ENCODE results near the gene SDK1. TPM values are rescaled to one million over a fixed set of nuclear protein-coding genes. Genes with fewer than 3 reads are reported as not detected.

Gene SDK1
- total RNA-seq, 1 donor: 0.36 TPM

DNA sequence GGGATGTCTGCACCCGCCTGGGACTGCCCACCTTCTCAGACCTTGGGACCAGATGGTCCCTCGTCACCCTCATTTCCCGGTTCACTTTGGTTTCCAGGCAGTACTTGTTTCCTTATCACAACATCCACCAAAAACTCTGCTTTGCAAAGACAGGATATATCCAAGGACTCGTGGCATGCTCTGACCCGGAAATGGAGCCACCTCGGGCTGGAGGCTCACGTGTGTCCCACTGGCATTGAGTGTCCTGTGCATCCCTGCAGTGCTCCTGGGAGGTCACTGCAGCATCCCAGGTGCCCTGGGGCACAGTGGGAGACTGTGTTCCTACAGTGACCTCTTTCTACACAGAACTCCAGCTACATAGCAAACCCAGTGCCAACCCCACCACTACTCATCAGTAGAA, 769.2 kb downstream of the SDK1 start:
- DNase-seq (ENCODE audit: insufficient read length, low spot score, missing footprints): no peak
- TF ChIP-seq, protein P1, sequence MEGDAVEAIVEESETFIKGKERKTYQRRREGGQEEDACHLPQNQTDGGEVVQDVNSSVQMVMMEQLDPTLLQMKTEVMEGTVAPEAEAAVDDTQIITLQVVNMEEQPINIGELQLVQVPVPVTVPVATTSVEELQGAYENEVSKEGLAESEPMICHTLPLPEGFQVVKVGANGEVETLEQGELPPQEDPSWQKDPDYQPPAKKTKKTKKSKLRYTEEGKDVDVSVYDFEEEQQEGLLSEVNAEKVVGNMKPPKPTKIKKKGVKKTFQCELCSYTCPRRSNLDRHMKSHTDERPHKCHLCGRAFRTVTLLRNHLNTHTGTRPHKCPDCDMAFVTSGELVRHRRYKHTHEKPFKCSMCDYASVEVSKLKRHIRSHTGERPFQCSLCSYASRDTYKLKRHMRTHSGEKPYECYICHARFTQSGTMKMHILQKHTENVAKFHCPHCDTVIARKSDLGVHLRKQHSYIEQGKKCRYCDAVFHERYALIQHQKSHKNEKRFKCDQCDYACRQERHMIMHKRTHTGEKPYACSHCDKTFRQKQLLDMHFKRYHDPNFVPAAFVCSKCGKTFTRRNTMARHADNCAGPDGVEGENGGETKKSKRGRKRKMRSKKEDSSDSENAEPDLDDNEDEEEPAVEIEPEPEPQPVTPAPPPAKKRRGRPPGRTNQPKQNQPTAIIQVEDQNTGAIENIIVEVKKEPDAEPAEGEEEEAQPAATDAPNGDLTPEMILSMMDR (IDR thresholded peaks at IDR 0.05; ENCODE audit: extremely low read depth, low read depth, low read length): no peak
- H3K79me2 ChIP-seq (ENCODE audit: insufficient read depth, low read length): no peaks in the 10 kb centered on the region
- no peak overlapping the region for H3K4me3 ChIP-seq (ENCODE audit: insufficient read depth, low read length)
- no peaks in the 10 kb centered on the region for H4K20me1 ChIP-seq (ENCODE audit: insufficient read depth, low read length)
- H3K27me3 ChIP-seq (ENCODE audit: insufficient read depth, low read length): no peaks in the 10 kb centered on the region
- H3K4me2 ChIP-seq (ENCODE audit: insufficient read depth, low read length): no peak overlapping the region
- H3K4me1 ChIP-seq (ENCODE audit: insufficient read depth, low read length): no peaks in the 10 kb centered on the region
- H3K9me3 ChIP-seq (ENCODE audit: low read depth, low read length): no peaks in the 10 kb centered on the region
- no peak overlapping the region for H2AFZ ChIP-seq (ENCODE audit: low read length)
- no peak overlapping the region for H3K27ac ChIP-seq (ENCODE audit: low read depth, low read length)
- H3K36me3 ChIP-seq (ENCODE audit: insufficient read depth, low read length): no peaks in the 10 kb centered on the region

DNA sequence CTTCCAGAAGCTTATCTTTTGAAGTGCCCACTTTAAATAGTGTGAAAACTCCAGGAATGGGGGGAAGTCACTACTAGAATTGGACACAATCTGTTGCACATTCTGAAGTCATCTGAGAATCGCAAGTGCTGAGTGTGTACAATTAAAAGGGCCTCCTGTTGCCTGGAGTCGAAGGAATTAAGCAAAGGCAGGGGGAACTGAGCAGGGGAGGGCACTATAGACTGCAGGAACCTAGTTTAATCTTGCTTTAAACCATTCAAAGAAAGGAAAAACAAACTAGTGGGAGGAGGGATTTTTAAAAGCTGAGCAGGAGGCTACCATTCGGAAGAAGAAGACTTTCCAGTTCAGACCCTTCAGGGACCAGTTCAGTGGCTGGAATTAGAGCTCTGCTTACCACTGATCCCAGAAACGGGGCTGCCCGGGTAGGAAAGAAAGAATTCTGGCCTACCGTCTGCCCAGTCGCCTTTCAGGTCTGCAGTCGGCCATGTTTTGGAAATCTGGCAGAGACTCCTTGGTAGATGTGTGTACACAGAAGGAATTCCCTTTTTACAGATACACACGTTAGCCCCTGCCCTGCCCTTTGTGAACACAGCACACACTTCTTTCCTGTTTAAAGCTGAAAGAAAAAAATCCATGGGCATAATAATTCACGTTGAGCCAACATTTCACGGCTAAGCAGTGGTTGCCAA, 770.5 kb downstream of the SDK1 start:
- no peak overlapping the region for H3K4me2 ChIP-seq (ENCODE audit: insufficient read depth, low read length)
- no peaks in the 10 kb centered on the region for H3K4me1 ChIP-seq (ENCODE audit: insufficient read depth, low read length)
- no peaks in the 10 kb centered on the region for H4K20me1 ChIP-seq (ENCODE audit: insufficient read depth, low read length)
- DNase-seq (ENCODE audit: insufficient read length, low spot score, missing footprints): no peak
- no peaks in the 10 kb centered on the region for H3K27me3 ChIP-seq (ENCODE audit: insufficient read depth, low read length)
- H3K79me2 ChIP-seq (ENCODE audit: insufficient read depth, low read length): no peaks in the 10 kb centered on the region
- no peak overlapping the region for H2AFZ ChIP-seq (ENCODE audit: low read length)
- H3K9me3 ChIP-seq (ENCODE audit: low read depth, low read length): no peaks in the 10 kb centered on the region
- TF ChIP-seq, protein P1 (IDR thresholded peaks at IDR 0.05; ENCODE audit: extremely low read depth, low read depth, low read length): no peak
- no peak overlapping the region for H3K4me3 ChIP-seq (ENCODE audit: insufficient read depth, low read length)
- no peak overlapping the region for H3K27ac ChIP-seq (ENCODE audit: low read depth, low read length)
- H3K36me3 ChIP-seq (ENCODE audit: insufficient read depth, low read length): no peaks in the 10 kb centered on the region

DNA sequence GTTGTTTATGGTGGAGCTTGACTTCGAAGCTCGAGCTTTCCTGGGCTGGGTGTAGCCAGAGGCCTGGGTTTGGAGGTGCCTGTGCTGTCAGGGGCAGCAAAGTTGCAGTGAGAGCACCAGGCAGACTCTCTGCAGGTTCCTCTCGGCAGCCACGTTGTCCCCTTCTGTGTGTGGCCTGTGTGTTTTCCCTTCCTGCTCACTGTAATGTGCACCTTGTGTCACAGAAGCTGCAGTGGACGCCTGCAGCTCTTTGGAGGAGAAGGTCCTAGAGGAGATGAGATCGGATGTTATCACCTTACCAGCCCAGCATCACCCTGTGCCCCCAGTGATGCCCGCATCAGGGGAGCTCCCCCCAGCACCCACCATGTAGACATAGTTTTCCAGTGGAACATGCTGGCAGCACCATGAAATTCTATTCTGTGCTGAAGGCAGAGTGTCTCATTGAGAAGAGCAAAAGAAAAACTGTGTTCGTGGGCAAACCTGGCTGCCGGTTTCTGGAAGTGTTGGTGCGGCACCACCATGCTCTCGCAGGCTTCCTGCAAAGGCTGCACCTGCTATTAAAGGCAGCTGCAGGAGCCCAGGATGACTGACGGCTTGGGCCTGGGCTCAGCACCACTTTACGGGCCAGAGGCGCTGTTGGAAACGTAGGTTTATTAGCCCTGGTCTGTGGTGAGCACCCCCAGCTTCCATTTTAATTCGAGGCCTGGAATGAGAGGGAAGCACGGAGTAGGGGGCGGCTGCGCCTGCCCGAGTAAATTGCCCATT, 771.3 kb downstream of the SDK1 start:
- Histone ChIP-seq H3K4me3 (ENCODE audit: insufficient read depth, low read length) (no peak overlapping the region), H3K79me2 (ENCODE audit: insufficient read depth, low read length) (no peaks in the 10 kb centered on the region), H3K27me3 (ENCODE audit: insufficient read depth, low read length) (no peaks in the 10 kb centered on the region), H3K4me2 (ENCODE audit: insufficient read depth, low read length) (no peak overlapping the region), H3K4me1 (ENCODE audit: insufficient read depth, low read length) (no peaks in the 10 kb centered on the region), H3K27ac (ENCODE audit: low read depth, low read length) (no peak overlapping the region), H2AFZ (ENCODE audit: low read length) (no peak overlapping the region), H4K20me1 (ENCODE audit: insufficient read depth, low read length) (no peaks in the 10 kb centered on the region), H3K36me3 (ENCODE audit: insufficient read depth, low read length) (no peaks in the 10 kb centered on the region), H3K9me3 (ENCODE audit: low read depth, low read length) (no peaks in the 10 kb centered on the region)
- TF ChIP-seq, protein P1 (IDR thresholded peaks at IDR 0.05; ENCODE audit: extremely low read depth, low read depth, low read length): no peak
- no peak for DNase-seq (ENCODE audit: insufficient read length, low spot score, missing footprints)

DNA sequence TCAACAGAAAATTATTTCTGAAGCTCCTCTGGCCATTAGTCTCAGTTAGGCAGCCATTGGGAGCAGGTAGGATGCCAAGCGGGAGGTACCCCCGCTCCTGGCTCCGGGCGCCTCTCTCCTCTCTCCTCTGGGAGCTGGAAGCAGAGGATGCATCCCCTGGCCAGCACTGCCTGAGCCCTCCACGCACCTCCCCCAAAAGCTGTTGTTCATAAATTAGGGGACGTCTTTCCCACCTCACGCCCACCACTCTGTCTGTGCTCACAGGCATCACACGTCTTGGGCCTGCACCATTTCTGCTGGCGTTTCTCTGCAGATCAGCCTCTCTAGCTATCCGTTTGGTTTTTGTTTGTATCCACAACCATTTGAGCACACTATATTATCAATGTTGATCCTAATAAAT, 772.0 kb downstream of the SDK1 start:
- H3K4me3 ChIP-seq (ENCODE audit: insufficient read depth, low read length): no peak overlapping the region
- TF ChIP-seq, protein P1 (IDR thresholded peaks at IDR 0.05; ENCODE audit: extremely low read depth, low read depth, low read length): no peak

More for the DNA sequence above, 772.0 kb downstream of the SDK1 start:
- no peak for DNase-seq (ENCODE audit: insufficient read length, low spot score, missing footprints)
- Histone ChIP-seq H2AFZ (ENCODE audit: low read length) (no peak overlapping the region), H4K20me1 (ENCODE audit: insufficient read depth, low read length) (no peaks in the 10 kb centered on the region), H3K27ac (ENCODE audit: low read depth, low read length) (no peak overlapping the region), H3K79me2 (ENCODE audit: insufficient read depth, low read length) (no peaks in the 10 kb centered on the region), H3K36me3 (ENCODE audit: insufficient read depth, low read length) (no peaks in the 10 kb centered on the region), H3K9me3 (ENCODE audit: low read depth, low read length) (no peaks in the 10 kb centered on the region), H3K27me3 (ENCODE audit: insufficient read depth, low read length) (no peaks in the 10 kb centered on the region), H3K4me2 (ENCODE audit: insufficient read depth, low read length) (no peak overlapping the region), H3K4me1 (ENCODE audit: insufficient read depth, low read length) (no peaks in the 10 kb centered on the region)

Measured in osteoblast (primary cell).